H9 (cell line): ENCODE results near the gene EHD4. TPM values are rescaled to one million over a fixed set of nuclear protein-coding genes. Genes with fewer than 3 reads are reported as not detected.

ENCODE experiments used
- DNase-seq: peaks from one replicate; pipeline ENCODE4 v3.0.0-alpha.2; 2017
- H2AFZ ChIP-seq: one replicate; pipeline ENCODE4 v1.6.1; 2013; ENCODE audit warnings: mild to moderate bottlenecking, low read length, control low read depth, moderate library complexity
- H2AK5ac ChIP-seq: 2 replicates; pipeline ENCODE4 v1.6.1; 2013; ENCODE audit warnings: low read length, control low read depth, mixed read lengths; ENCODE audit not compliant: insufficient read length
- H2BK120ac ChIP-seq: one replicate; pipeline ENCODE4 v1.6.1; 2013; ENCODE audit warnings: low read depth, mild to moderate bottlenecking, low read length, control low read depth, inconsistent platforms; ENCODE audit not compliant: poor library complexity, severe bottlenecking
- H2BK12ac ChIP-seq: 2 replicates; pipeline ENCODE4 v1.6.1; 2013; ENCODE audit warnings: low read length, control low read depth, mixed read lengths, low read depth; ENCODE audit not compliant: insufficient read length
- H2BK15ac ChIP-seq: 2 replicates; pipeline ENCODE4 v1.6.1; 2013; ENCODE audit warnings: low read depth, low read length, control low read depth
- H2BK20ac ChIP-seq: one replicate; pipeline ENCODE4 v1.6.1; 2013; ENCODE audit warnings: low read depth, mild to moderate bottlenecking, low read length, control low read depth, inconsistent platforms; ENCODE audit not compliant: poor library complexity, severe bottlenecking
- H2BK5ac ChIP-seq: 2 replicates; pipeline ENCODE4 v1.6.1; 2013; ENCODE audit warnings: low read length, control low read depth, mixed read lengths; ENCODE audit not compliant: insufficient read length
- H3K14ac ChIP-seq: 2 replicates; pipeline ENCODE4 v1.6.1; 2013; ENCODE audit warnings: low read length, control low read depth; ENCODE audit not compliant: insufficient read depth
- H3K18ac ChIP-seq: 2 replicates; pipeline ENCODE4 v1.6.1; 2013; ENCODE audit warnings: low read depth, mild to moderate bottlenecking, mixed read lengths, low read length, control low read depth; ENCODE audit not compliant: insufficient read length
- H3K23ac ChIP-seq: 2 replicates; pipeline ENCODE4 v1.6.1; 2013; ENCODE audit warnings: low read length, control low read depth, mixed read lengths, low read depth; ENCODE audit not compliant: insufficient read length
- H3K23me2 ChIP-seq: 2 replicates; pipeline ENCODE4 v1.6.1; 2013; ENCODE audit warnings: low read depth, mild to moderate bottlenecking, mixed read lengths, low read length, control low read depth; ENCODE audit not compliant: insufficient read length, poor library complexity, severe bottlenecking
- H3K27ac ChIP-seq: 2 replicates; pipeline ENCODE4 v1.5.1; 2013; ENCODE audit warnings: low read length, control low read depth, mixed read lengths, low read depth; ENCODE audit not compliant: insufficient read length
- H3K27me3 ChIP-seq: 2 replicates; pipeline ENCODE4 v1.6.1; 2013; ENCODE audit warnings: low read length, control low read depth, inconsistent platforms; ENCODE audit not compliant: insufficient read depth
- H3K4ac ChIP-seq: 2 replicates; pipeline ENCODE4 v1.6.1; 2013; ENCODE audit warnings: low read depth, mild to moderate bottlenecking, control low read depth, inconsistent platforms, low read length, moderate library complexity
- H3K4me1 ChIP-seq: 2 replicates; pipeline ENCODE4 v1.6.1; 2013; ENCODE audit warnings: low read length, control low read depth, inconsistent platforms; ENCODE audit not compliant: insufficient read depth
- H3K4me2 ChIP-seq: 2 replicates; pipeline ENCODE4 v1.6.1; 2013; ENCODE audit warnings: low read length, control low read depth, mixed read lengths; ENCODE audit not compliant: insufficient read length, insufficient read depth
- H3K56ac ChIP-seq: 2 replicates; pipeline ENCODE4 v1.6.1; 2013; ENCODE audit warnings: low read depth, mild to moderate bottlenecking, mixed read lengths, low read length, control low read depth; ENCODE audit not compliant: insufficient read length
- H3K79me1 ChIP-seq: 2 replicates; pipeline ENCODE4 v1.6.1; 2013; ENCODE audit warnings: low read depth, mild to moderate bottlenecking, moderate library complexity, low read length, control low read depth, inconsistent platforms; ENCODE audit not compliant: insufficient read depth, poor library complexity, severe bottlenecking
- H3K79me2 ChIP-seq: 2 replicates; pipeline ENCODE4 v1.6.1; 2013; ENCODE audit warnings: low read length, control low read depth, inconsistent platforms; ENCODE audit not compliant: insufficient read depth
- H3K9ac ChIP-seq: 2 replicates; pipeline ENCODE4 v1.6.1; 2013; ENCODE audit warnings: low read length, control low read depth, mixed read lengths; ENCODE audit not compliant: insufficient read length; ENCODE audit errors: extremely low read depth
- H3K9me3 ChIP-seq: one replicate; pipeline ENCODE4 v1.6.1; 2013; ENCODE audit warnings: low read depth, low read length, inconsistent platforms; ENCODE audit not compliant: control insufficient read depth
- H3T11ph ChIP-seq: one replicate; pipeline ENCODE4 v1.6.1; 2013; ENCODE audit warnings: mild to moderate bottlenecking, low read length, control low read depth, inconsistent platforms
- H4K20me1 ChIP-seq: one replicate; pipeline ENCODE4 v1.6.1; 2013; ENCODE audit not compliant: control insufficient read depth, insufficient read length, insufficient read depth
- H4K5ac ChIP-seq: 2 replicates; pipeline ENCODE4 v1.6.1; 2013; ENCODE audit warnings: low read depth, mild to moderate bottlenecking, mixed read lengths, low read length, control low read depth; ENCODE audit not compliant: insufficient read length
- H4K8ac ChIP-seq: replicated peaks from 2 replicates; pipeline ENCODE4 v1.6.1; 2013; ENCODE audit warnings: low read length, control low read depth, mixed read lengths, low read depth; ENCODE audit not compliant: insufficient read length
- H4K91ac ChIP-seq: 2 replicates; pipeline ENCODE4 v1.6.1; 2013; ENCODE audit warnings: low read depth, mild to moderate bottlenecking, moderate library complexity, mixed read lengths, low read length, control low read depth; ENCODE audit not compliant: insufficient read length
- H3K27ac Mint-ChIP-seq, 3 experiments: 2 replicates in 2 of 3; 3 replicates in 1 of 3; pipeline ENCODE4 v1.8.0; 2020 to 2021; ENCODE audit warnings: mixed read lengths in 3 of 3, mild to moderate bottlenecking in 1 of 3, moderate library complexity in 1 of 3
- H3K27me3 Mint-ChIP-seq: 2 replicates; pipeline ENCODE4 v1.8.0; 2021; ENCODE audit warnings: low read depth, mild to moderate bottlenecking, moderate library complexity, mixed read lengths
- H3K36me3 Mint-ChIP-seq, 3 experiments: 2 replicates in 2 of 3; 3 replicates in 1 of 3; pipeline ENCODE4 v1.8.0; 2020 to 2021; ENCODE audit warnings: low read depth in 3 of 3, mixed read lengths in 3 of 3; ENCODE audit not compliant: insufficient read depth in 1 of 3
- H3K4me1 Mint-ChIP-seq, 2 experiments: 2 replicates each; pipeline ENCODE4 v1.8.0; 2020; ENCODE audit warnings: mixed read lengths in 2 of 2
- H3K4me3 Mint-ChIP-seq, 2 experiments: 2 replicates in 1 of 2; 3 replicates in 1 of 2; pipeline ENCODE4 v1.8.0; 2020 to 2021; ENCODE audit warnings: mild to moderate bottlenecking in 2 of 2, mixed read lengths in 2 of 2, moderate library complexity in 1 of 2
- H3K9me3 Mint-ChIP-seq, 2 experiments: 2 replicates in 1 of 2; 3 replicates in 1 of 2; pipeline ENCODE4 v1.8.0; 2020; ENCODE audit warnings: mild to moderate bottlenecking in 2 of 2, mixed read lengths in 2 of 2, moderate library complexity in 1 of 2
- CTCF ChIP-seq: fragments of 200-600 bp; sonication (generic); conservative IDR thresholded peaks from 3 replicates; pipeline ENCODE4 v1.8.0; 2021; ENCODE audit warnings: antibody characterized with exemption, mild to moderate bottlenecking
- WGBS: extraction: QIAGEN DNeasy Blood & Tissue Kit; methylation state at CpG from one replicate; pipeline ENCODE4 v1.1.7; 2013; ENCODE audit warnings: missing lambda C conversion rate, low lambda C conversion rate, mixed read lengths; ENCODE audit not compliant: insufficient read length; ENCODE audit errors: extremely low coverage; 5-methylcytosine and 5-hydroxymethylcytosine counted together
- total RNA-seq: library from RNA; stranded (reverse); gene quantifications from 2 replicates; pipeline ENCODE4 v1.2.1, GENCODE V29; 2021

The EHD4 gene
- total RNA-seq, 1 experiment from 2014 or later: 22.9 TPM

- no peak for TF ChIP-seq CTCF
- Mint-ChIP-seq H3K4me1 (peaks cover 17% of the 10 kb centered on the region in 2 experiments), H3K36me3 (no peaks in the 10 kb centered on the region; a peak in 1 of 7 replicates), H3K27ac (no peak overlapping the region), H3K4me3 (no peak overlapping the region), H3K27me3 (no peaks in the 10 kb centered on the region; the same call in none of the 2 replicates), H3K9me3 (no peaks in the 10 kb centered on the region)
- Histone ChIP-seq H3K9ac (no peak overlapping the region), H3K23me2 (no peaks in the 10 kb centered on the region), H2BK120ac (no peak overlapping the region), H3K27ac (no peak overlapping the region), H3T11ph (no peak overlapping the region), H3K23ac (no peak overlapping the region), H3K18ac (no peak overlapping the region), H2BK12ac (no peak overlapping the region), H4K91ac (no peak overlapping the region), H2AK5ac (no peak overlapping the region), H4K5ac (no peak overlapping the region), H3K4ac (no peak overlapping the region), H3K79me2 (no peaks in the 10 kb centered on the region), H3K56ac (no peak overlapping the region), H3K14ac (no peak overlapping the region), H3K79me1 (no peaks in the 10 kb centered on the region), H2BK20ac (no peak overlapping the region), H2BK15ac (no peak overlapping the region), H3K9me3 (no peaks in the 10 kb centered on the region), H3K4me1 (peaks cover 4% of the 10 kb centered on the region; the same call in 1 of the 2 replicates), H2BK5ac (no peak overlapping the region), H4K20me1 (no peaks in the 10 kb centered on the region), H2AFZ (no peak overlapping the region), H3K4me2 (no peak overlapping the region), H3K27me3 (no peaks in the 10 kb centered on the region), H4K8ac (no peak overlapping the region)
- WGBS: no CpG with 5 or more reads among the region's 4 CpGs
- DNase-seq: no peak
Measured at GRCh38 chr15:41978534-41978933, 6.2 kb upstream of the EHD4 start.
